Measurements from ENCODE around the gene PIK3R1.

PIK3R1 gene

GRCh38 chr5:68266457-68266856 lies 50.9 kb downstream of the PIK3R1 start:
- TF ChIP-seq RAD21 (IDR thresholded peaks at IDR 0.05; ENCODE audit: low read depth) (no peak), FOXM1 (IDR thresholded peaks at IDR 0.05; ENCODE audit: borderline replicate concordance, low read depth) (no peak), EP300 (IDR thresholded peaks at IDR 0.05; ENCODE audit: borderline replicate concordance) (no peak), ZBTB7A (IDR thresholded peaks at IDR 0.05; ENCODE audit: low read depth) (no peak), TAF1 (IDR thresholded peaks at IDR 0.05; ENCODE audit: low read depth) (no peak), MAX (IDR thresholded peaks at IDR 0.05) (no peak), TEAD4 (IDR thresholded peaks at IDR 0.05) (no peak), CREB1 (IDR thresholded peaks at IDR 0.05; ENCODE audit: low read depth) (no peak), CEBPB (IDR thresholded peaks at IDR 0.05) (no peak), TCF12 (IDR thresholded peaks at IDR 0.05; ENCODE audit: low read depth) (no peak), EGR1 (IDR thresholded peaks at IDR 0.05) (no peak), NFIC (IDR thresholded peaks at IDR 0.05) (no peak), REST (IDR thresholded peaks at IDR 0.05; ENCODE audit: low read depth) (no peak), YY1 (IDR thresholded peaks at IDR 0.05; ENCODE audit: low read depth) (no peak)
- TF ChIP-seq, protein P1, sequence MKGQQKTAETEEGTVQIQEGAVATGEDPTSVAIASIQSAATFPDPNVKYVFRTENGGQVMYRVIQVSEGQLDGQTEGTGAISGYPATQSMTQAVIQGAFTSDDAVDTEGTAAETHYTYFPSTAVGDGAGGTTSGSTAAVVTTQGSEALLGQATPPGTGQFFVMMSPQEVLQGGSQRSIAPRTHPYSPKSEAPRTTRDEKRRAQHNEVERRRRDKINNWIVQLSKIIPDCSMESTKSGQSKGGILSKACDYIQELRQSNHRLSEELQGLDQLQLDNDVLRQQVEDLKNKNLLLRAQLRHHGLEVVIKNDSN (IDR thresholded peaks at IDR 0.05): no peak

GRCh38 chr5:68267066-68267465 lies 51.5 kb downstream of the PIK3R1 start:
- TF ChIP-seq NFIC (IDR thresholded peaks at IDR 0.05) (no peak), ZBTB7A (IDR thresholded peaks at IDR 0.05; ENCODE audit: low read depth) (no peak), FOXM1 (IDR thresholded peaks at IDR 0.05; ENCODE audit: borderline replicate concordance, low read depth) (no peak), YY1 (IDR thresholded peaks at IDR 0.05; ENCODE audit: low read depth) (no peak), TAF1 (IDR thresholded peaks at IDR 0.05; ENCODE audit: low read depth) (no peak), RAD21 (IDR thresholded peaks at IDR 0.05; ENCODE audit: low read depth) (no peak), TEAD4 (IDR thresholded peaks at IDR 0.05) (no peak), CREB1 (IDR thresholded peaks at IDR 0.05; ENCODE audit: low read depth) (no peak), CEBPB (IDR thresholded peaks at IDR 0.05) (no peak), EP300 (IDR thresholded peaks at IDR 0.05; ENCODE audit: borderline replicate concordance) (no peak), TCF12 (IDR thresholded peaks at IDR 0.05; ENCODE audit: low read depth) (no peak), REST (IDR thresholded peaks at IDR 0.05; ENCODE audit: low read depth) (no peak), MAX (IDR thresholded peaks at IDR 0.05) (no peak)
- TF ChIP-seq, protein P1 (IDR thresholded peaks at IDR 0.05): no peak

GRCh38 chr5:68268101-68268851 lies 52.7 kb downstream of the PIK3R1 start:
- TF ChIP-seq RAD21 (IDR thresholded peaks at IDR 0.05; ENCODE audit: low read depth): no peak
- TF ChIP-seq NFIC (IDR thresholded peaks at IDR 0.05): no peak
- no peak for TF ChIP-seq FOXM1 (IDR thresholded peaks at IDR 0.05; ENCODE audit: borderline replicate concordance, low read depth)
- TF ChIP-seq YY1 (IDR thresholded peaks at IDR 0.05; ENCODE audit: low read depth): no peak
- TF ChIP-seq REST (IDR thresholded peaks at IDR 0.05; ENCODE audit: low read depth): no peak
- TF ChIP-seq ZBTB7A (IDR thresholded peaks at IDR 0.05; ENCODE audit: low read depth): no peak
- TF ChIP-seq TEAD4 (IDR thresholded peaks at IDR 0.05): no peak
- TF ChIP-seq TAF1 (IDR thresholded peaks at IDR 0.05; ENCODE audit: low read depth): no peak
- TF ChIP-seq EP300 (IDR thresholded peaks at IDR 0.05; ENCODE audit: borderline replicate concordance): no peak

DNA sequence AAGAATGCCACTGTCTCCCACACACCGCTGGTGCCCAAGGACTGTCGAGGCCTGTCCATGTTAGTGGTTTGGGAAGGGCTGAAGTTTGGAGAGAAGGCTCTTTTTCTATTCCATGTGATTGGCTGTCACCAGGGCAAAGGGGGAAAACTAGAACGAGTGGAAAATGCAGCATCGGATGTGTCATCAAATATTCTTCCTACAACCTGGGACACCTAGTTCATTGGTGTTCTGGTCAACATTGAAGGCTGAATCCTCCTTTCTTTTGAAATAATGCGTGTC lies 53.2 kb downstream of the PIK3R1 start:
- no peak for TF ChIP-seq TAF1 (IDR thresholded peaks at IDR 0.05; ENCODE audit: low read depth)
- TF ChIP-seq, protein P1 (IDR thresholded peaks at IDR 0.05): no peak
- no peak for TF ChIP-seq MAX (IDR thresholded peaks at IDR 0.05)
- TF ChIP-seq EGR1 (IDR thresholded peaks at IDR 0.05): no peak
- TF ChIP-seq YY1 (IDR thresholded peaks at IDR 0.05; ENCODE audit: low read depth): no peak
- no peak for TF ChIP-seq TEAD4 (IDR thresholded peaks at IDR 0.05)
- no peak for TF ChIP-seq RAD21 (IDR thresholded peaks at IDR 0.05; ENCODE audit: low read depth)
- TF ChIP-seq EP300 (IDR thresholded peaks at IDR 0.05; ENCODE audit: borderline replicate concordance): no peak
- TF ChIP-seq CEBPB (IDR thresholded peaks at IDR 0.05): no peak
- TF ChIP-seq TCF12 (IDR thresholded peaks at IDR 0.05; ENCODE audit: low read depth): no peak
- no peak for TF ChIP-seq REST (IDR thresholded peaks at IDR 0.05; ENCODE audit: low read depth)
- no peak for TF ChIP-seq CREB1 (IDR thresholded peaks at IDR 0.05; ENCODE audit: low read depth)
- no peak for TF ChIP-seq NFIC (IDR thresholded peaks at IDR 0.05)
- no peak for TF ChIP-seq FOXM1 (IDR thresholded peaks at IDR 0.05; ENCODE audit: borderline replicate concordance, low read depth)
- no peak for TF ChIP-seq ZBTB7A (IDR thresholded peaks at IDR 0.05; ENCODE audit: low read depth)
